Colonic mucosa (tissue), 4 donors: ENCODE data around the gene TINCR. TPM values are rescaled to one million over a fixed set of nuclear protein-coding genes. Genes with fewer than 3 reads are reported as not detected.

Experiments used
- DNase-seq: peaks from one replicate; pipeline ENCODE4 v3.0.0-alpha.2; 2020
- H3K27ac ChIP-seq: fragments of 200-600 bp; one replicate; pipeline ENCODE4 v1.8.0; 2021
- H3K27me3 ChIP-seq: fragments of 200-600 bp; one replicate; pipeline ENCODE4 v1.8.0; 2021
- H3K36me3 ChIP-seq: fragments of 200-600 bp; one replicate; pipeline ENCODE4 v1.8.0; 2021
- H3K4me1 ChIP-seq: fragments of 200-600 bp; one replicate; pipeline ENCODE4 v1.8.0; 2021; ENCODE audit warnings: mild to moderate bottlenecking
- H3K4me3 ChIP-seq: fragments of 200-600 bp; one replicate; pipeline ENCODE4 v1.8.0; 2021
- H3K9ac ChIP-seq, 2 donors: one replicate each; pipeline ENCODE4 v1.7.0; 2013; ENCODE audit warnings: control low read depth in 2 of 2, low read depth in 2 of 2, low read length in 2 of 2
- H3K9me3 ChIP-seq: fragments of 200-600 bp; one replicate; pipeline ENCODE4 v1.8.0; 2021
- intact Hi-C: fragments of 100-400 bp; cut with DNase I; formaldehyde crosslinking; loops from one replicate; pipeline ENCODE4 v1.14.1; 2022
- total RNA-seq, 2 donors: library from RNA; stranded (reverse); fragmentation: NEBNext Ultra II Directional in 1 of 2; extraction: Animal tissue kit (Norgen Biotek cat#: 25700) in 1 of 2; gene quantifications; one replicate each; pipeline ENCODE4 v1.2.1, GENCODE V29; 2021
- TF ChIP-seq, protein P1 (sequence below): fragments of 200-600 bp; IDR thresholded peaks from one replicate; pipeline ENCODE4 v1.8.0; 2022; ENCODE audit warnings: antibody characterized with exemption, mild to moderate bottlenecking
- donor health status: healthy.
- donor health status: DM: no; HTN: no; CAD: no.
- donor health status: DM: no; HTN: no; CAD: no.

Gene TINCR
- total RNA-seq, 2 donors from 2014 or later, result 2.2 to 4.4 TPM

DNA sequence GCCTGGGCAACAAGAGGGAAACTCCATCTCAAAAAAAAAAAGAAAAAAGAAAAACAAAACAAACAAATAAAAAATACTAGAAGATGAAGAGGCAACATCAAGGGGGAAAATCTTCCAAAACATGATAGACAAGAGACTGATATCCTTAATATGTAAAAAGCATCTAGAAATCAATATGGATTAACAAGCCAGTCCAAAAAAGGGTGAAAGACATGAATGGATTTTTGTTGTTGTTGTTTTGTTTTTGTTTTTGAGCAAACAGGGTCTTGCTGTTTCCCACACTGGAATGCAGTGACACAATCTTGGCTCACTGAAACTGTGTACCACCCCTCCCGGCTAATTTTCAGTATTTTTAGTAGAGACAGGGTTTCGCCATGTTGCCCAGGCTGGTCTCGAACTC is 4.0 kb upstream of the TINCR start:
- Histone ChIP-seq H3K27me3 (peaks cover 18% of the 10 kb centered on the region), H3K36me3 (no peaks in the 10 kb centered on the region), H3K4me3 (no peak overlapping the region), H3K4me1 (no peaks in the 10 kb centered on the region), H3K9me3 (no peaks in the 10 kb centered on the region), H3K9ac (no peak overlapping the region), H3K27ac (no peak overlapping the region)
- intact Hi-C loops, result no loop called here
- TF ChIP-seq, protein P1, sequence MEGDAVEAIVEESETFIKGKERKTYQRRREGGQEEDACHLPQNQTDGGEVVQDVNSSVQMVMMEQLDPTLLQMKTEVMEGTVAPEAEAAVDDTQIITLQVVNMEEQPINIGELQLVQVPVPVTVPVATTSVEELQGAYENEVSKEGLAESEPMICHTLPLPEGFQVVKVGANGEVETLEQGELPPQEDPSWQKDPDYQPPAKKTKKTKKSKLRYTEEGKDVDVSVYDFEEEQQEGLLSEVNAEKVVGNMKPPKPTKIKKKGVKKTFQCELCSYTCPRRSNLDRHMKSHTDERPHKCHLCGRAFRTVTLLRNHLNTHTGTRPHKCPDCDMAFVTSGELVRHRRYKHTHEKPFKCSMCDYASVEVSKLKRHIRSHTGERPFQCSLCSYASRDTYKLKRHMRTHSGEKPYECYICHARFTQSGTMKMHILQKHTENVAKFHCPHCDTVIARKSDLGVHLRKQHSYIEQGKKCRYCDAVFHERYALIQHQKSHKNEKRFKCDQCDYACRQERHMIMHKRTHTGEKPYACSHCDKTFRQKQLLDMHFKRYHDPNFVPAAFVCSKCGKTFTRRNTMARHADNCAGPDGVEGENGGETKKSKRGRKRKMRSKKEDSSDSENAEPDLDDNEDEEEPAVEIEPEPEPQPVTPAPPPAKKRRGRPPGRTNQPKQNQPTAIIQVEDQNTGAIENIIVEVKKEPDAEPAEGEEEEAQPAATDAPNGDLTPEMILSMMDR, result no peak
- no peak for DNase-seq

DNA sequence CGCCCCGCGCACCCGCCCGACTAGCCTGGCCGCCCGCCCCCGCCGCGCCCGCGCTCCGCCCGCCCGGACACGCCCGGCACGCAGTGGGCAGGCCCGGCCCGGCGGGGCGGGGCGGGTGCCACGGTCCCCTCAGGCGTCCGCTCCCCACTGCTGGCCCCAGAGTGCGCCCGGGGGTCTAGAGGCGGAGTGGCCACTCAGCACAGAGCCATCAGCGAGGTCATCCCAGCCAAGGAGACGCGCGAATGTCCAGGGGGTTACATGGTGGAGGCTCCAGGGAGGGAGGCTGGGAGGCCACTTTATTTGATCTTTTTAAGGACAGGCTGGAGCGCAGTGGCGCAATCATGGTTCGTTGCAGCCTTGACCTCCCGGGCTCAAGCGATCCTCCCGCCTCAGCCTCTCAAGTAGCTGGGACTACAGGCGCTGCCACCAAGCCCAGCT is 236 bp upstream of the TINCR start:
- no peaks in the 10 kb centered on the region for H3K4me1 ChIP-seq
- H3K27ac ChIP-seq, result no peak overlapping the region
- intact Hi-C loops, result loop anchor here (10.0 kb wide), 1 partner anchor 523 kb away; no protein-coding TSS in a partner anchor
- H3K27me3 ChIP-seq, result peaks cover 19% of the 10 kb centered on the region
- H3K9me3 ChIP-seq, result no peaks in the 10 kb centered on the region
- peak overlapping the region; percentile 41 for H3K4me3 ChIP-seq
- DNase-seq, result no peak
- H3K36me3 ChIP-seq, result no peaks in the 10 kb centered on the region
- TF ChIP-seq, protein P1, result no peak
- no peak overlapping the region for H3K9ac ChIP-seq

DNA sequence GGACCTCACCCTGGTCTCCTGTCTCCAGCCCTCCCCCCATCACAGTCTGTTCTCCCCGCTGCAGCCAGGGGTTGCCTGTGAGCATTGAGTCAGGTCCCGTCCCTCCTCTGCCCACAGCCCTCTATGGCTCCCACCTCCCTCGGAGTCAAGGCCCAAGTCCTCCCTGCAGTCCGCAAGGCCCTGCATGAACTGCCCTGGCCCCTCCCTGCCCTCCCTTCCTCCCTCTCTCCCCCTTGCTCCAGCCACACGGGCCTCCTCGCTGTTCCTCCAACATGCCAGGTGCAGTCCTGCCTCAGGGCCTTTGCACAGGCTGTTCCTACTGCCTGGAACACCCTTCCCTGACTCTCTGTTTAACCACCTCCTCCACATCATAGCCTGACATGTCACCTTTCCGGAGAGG is 2.8 kb downstream of the TINCR start:
- TF ChIP-seq, protein P1, result no peak
- no peaks in the 10 kb centered on the region for H3K9me3 ChIP-seq
- H3K4me3 ChIP-seq, result no peak overlapping the region
- H3K9ac ChIP-seq, result no peak overlapping the region
- intact Hi-C loops, result loop anchor here (10.0 kb wide), 1 partner anchor 520 kb away; no protein-coding TSS in a partner anchor
- H3K4me1 ChIP-seq, result no peaks in the 10 kb centered on the region
- H3K27me3 ChIP-seq, result peaks cover 19% of the 10 kb centered on the region
- DNase-seq, result no peak
- no peak overlapping the region for H3K27ac ChIP-seq
- H3K36me3 ChIP-seq, result no peaks in the 10 kb centered on the region

DNA sequence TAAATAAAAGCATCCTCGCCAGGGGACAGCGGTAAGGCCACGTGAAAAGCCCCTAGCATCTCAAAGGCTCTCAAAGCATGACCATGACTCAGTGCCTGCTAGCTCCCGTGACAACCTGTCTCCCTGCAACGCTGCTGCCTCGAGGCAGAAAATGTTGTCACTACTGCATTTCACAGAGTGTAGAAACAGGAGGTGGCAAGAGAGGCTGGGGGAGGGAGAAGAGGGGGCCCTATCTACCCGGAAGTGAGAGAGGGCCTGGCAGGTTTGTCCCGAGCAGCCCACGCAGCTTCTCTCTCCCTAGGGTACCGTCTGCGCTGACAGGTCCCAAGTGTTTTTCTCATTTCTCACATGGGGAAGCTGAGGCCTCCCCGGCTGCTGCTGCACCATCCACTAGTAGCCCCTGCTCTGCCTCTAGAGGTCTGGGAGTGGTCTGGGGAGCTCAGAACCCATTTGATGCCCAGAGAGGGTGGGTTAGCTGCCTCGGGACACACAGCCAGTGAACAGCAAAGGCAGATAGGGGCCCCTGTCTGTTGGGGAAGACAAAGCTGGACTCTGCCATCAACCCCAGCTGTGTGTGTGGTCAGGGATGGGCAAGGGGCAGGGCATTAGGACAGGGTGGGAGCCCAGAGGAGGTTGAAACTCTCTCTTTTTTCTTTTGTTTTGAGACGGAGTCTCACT is 3.7 kb downstream of the TINCR start:
- H3K9ac ChIP-seq, result no peak overlapping the region
- no peak overlapping the region for H3K4me3 ChIP-seq
- no peaks in the 10 kb centered on the region for H3K9me3 ChIP-seq
- H3K4me1 ChIP-seq, result no peaks in the 10 kb centered on the region
- H3K27ac ChIP-seq, result no peak overlapping the region
- TF ChIP-seq, protein P1, result no peak
- no peak for DNase-seq
- intact Hi-C loops, result loop anchor here (10.0 kb wide), 1 partner anchor 519 kb away; no protein-coding TSS in a partner anchor
- H3K27me3 ChIP-seq, result peaks cover 19% of the 10 kb centered on the region
- H3K36me3 ChIP-seq, result no peaks in the 10 kb centered on the region

DNA sequence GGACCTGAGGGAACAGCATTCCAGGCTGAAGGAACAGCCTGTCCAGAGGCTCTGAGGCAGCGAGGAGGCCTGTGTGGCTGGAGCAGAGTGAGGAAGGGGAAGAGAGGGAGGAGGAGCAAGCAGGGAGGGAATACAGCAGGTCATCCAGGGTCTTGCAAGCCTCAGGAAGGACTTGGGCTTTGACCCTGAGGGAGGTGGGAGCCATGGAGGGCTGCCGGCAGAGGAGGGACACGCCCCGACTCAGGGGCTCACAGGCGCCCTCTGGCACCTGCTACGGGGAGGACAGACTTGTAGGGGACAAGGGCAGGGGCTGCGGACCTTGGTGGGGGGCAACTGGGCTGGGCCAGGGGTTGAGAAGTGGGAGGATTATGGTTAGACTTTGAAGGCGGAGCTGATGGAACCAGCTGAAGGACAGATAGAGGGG is 4.7 kb downstream of the TINCR start:
- DNase-seq, result no peak
- TF ChIP-seq, protein P1, result no peak
- Histone ChIP-seq H3K27me3 (peaks cover 12% of the 10 kb centered on the region), H3K9me3 (no peaks in the 10 kb centered on the region), H3K36me3 (no peaks in the 10 kb centered on the region), H3K27ac (no peak overlapping the region), H3K4me3 (no peak overlapping the region), H3K9ac (no peak overlapping the region), H3K4me1 (no peaks in the 10 kb centered on the region)
- intact Hi-C loops, result loop anchor here (10.0 kb wide), 1 partner anchor 518 kb away; no protein-coding TSS in a partner anchor
